HepG2 (cell line): Measurements from ENCODE around the gene PREP. TPM values are rescaled to one million over a fixed set of nuclear protein-coding genes. Genes with fewer than 3 reads are reported as not detected.

ENCODE experiments used
- ATM ChIP-seq: fragments of 450-650 bp; IDR thresholded peaks from 2 replicates; pipeline ENCODE4 v1.7.1; 2017; ENCODE audit warnings: mild to moderate bottlenecking, borderline replicate concordance
- CERS6 ChIP-seq: sonication (generic); formaldehyde crosslinking; IDR thresholded peaks from 2 replicates; pipeline ENCODE4 v1.5.0; 2020; ENCODE audit warnings: missing genetic modification reagents
- GABPA ChIP-seq, 2 experiments: IDR thresholded peaks; 2 replicates each; pipeline ENCODE4 v1.6.1; 2011 to 2016; ENCODE audit warnings: low read depth in 2 of 2, low read length in 1 of 2, missing biosample characterization in 1 of 2, missing genetic modification characterization in 1 of 2
- JARID2 ChIP-seq: sonication (generic); formaldehyde crosslinking; IDR thresholded peaks from 2 replicates; pipeline ENCODE4 v1.8.1; 2023; ENCODE audit warnings: missing genetic modification reagents, inconsistent platforms; ENCODE audit not compliant: insufficient replicate concordance
- JUNB ChIP-seq: sonication (generic); formaldehyde crosslinking; IDR thresholded peaks from 2 replicates; pipeline ENCODE4 v1.8.0; 2022; ENCODE audit warnings: missing genetic modification reagents, mild to moderate bottlenecking, borderline replicate concordance
- KLF15 ChIP-seq: sonication (generic); formaldehyde crosslinking; IDR thresholded peaks from 2 replicates; pipeline ENCODE4 v1.8.1; 2023; ENCODE audit warnings: borderline replicate concordance, mild to moderate bottlenecking, inconsistent platforms, missing genetic modification reagents, mixed read lengths
- MBNL3 ChIP-seq: fragments of 250-450 bp; sonication (Bioruptor Pico); conservative IDR thresholded peaks from 2 replicates; pipeline ENCODE4 v1.8.0; 2022; ENCODE audit warnings: mild to moderate bottlenecking, inconsistent platforms
- MXD4 ChIP-seq: IDR thresholded peaks from 2 replicates; pipeline ENCODE4 v1.6.1; 2016; ENCODE audit warnings: mild to moderate bottlenecking, missing biosample characterization, missing genetic modification reagents
- MYPOP ChIP-seq: sonication (generic); formaldehyde crosslinking; IDR thresholded peaks from 2 replicates; pipeline ENCODE4 v1.8.1; 2023; ENCODE audit warnings: mild to moderate bottlenecking, moderate library complexity, missing genetic modification reagents
- NFE2 ChIP-seq: sonication (generic); formaldehyde crosslinking; IDR thresholded peaks from 2 replicates; pipeline ENCODE4 v1.4.0; 2020; ENCODE audit warnings: missing genetic modification reagents
- PAXIP1 ChIP-seq: sonication (generic); formaldehyde crosslinking; conservative IDR thresholded peaks from 2 replicates; pipeline ENCODE4 v1.4.0; 2020; ENCODE audit warnings: mild to moderate bottlenecking, missing genetic modification reagents, moderate library complexity
- TCF7 ChIP-seq: sonication (generic); IDR thresholded peaks from 2 replicates; pipeline ENCODE4 v1.6.1; 2016; ENCODE audit warnings: antibody characterized with exemption, low read depth
- TCF7L2 ChIP-seq: IDR thresholded peaks from 2 replicates; pipeline ENCODE4 v1.6.1; 2011; ENCODE audit warnings: mild to moderate bottlenecking, low read depth, low read length, moderate library complexity
- ZBTB2 ChIP-seq: sonication (generic); formaldehyde crosslinking; IDR thresholded peaks from 2 replicates; pipeline ENCODE4 v1.8.0; 2022; ENCODE audit warnings: low read depth, missing genetic modification reagents
- ZNF382 ChIP-seq: sonication (generic); formaldehyde crosslinking; IDR thresholded peaks from 2 replicates; pipeline ENCODE4 v1.5.0; 2020; ENCODE audit warnings: missing genetic modification reagents, mild to moderate bottlenecking, borderline replicate concordance
- ZNF512 ChIP-seq: sonication (generic); formaldehyde crosslinking; IDR thresholded peaks from 2 replicates; pipeline ENCODE4 v1.4.0; 2020; ENCODE audit warnings: mild to moderate bottlenecking, missing genetic modification reagents
- ZNF552 ChIP-seq: sonication (generic); formaldehyde crosslinking; IDR thresholded peaks from 2 replicates; pipeline ENCODE4 v1.9.0; 2022; ENCODE audit warnings: missing genetic modification reagents, mild to moderate bottlenecking, borderline replicate concordance
- ZNF605 ChIP-seq: sonication (generic); formaldehyde crosslinking; IDR thresholded peaks from 2 replicates; pipeline ENCODE4 v1.8.0; 2022; ENCODE audit warnings: mild to moderate bottlenecking, missing genetic modification reagents
- ZNF703 ChIP-seq: sonication (generic); formaldehyde crosslinking; IDR thresholded peaks from 2 replicates; pipeline ENCODE4 v1.5.1; 2020; ENCODE audit warnings: missing genetic modification reagents, mild to moderate bottlenecking, moderate library complexity, borderline replicate concordance
- ZNF850 ChIP-seq: sonication (generic); formaldehyde crosslinking; conservative IDR thresholded peaks from 2 replicates; pipeline ENCODE4 v1.9.0; 2021; ENCODE audit warnings: mild to moderate bottlenecking, missing genetic modification reagents
- ZNF883 ChIP-seq: sonication (generic); formaldehyde crosslinking; IDR thresholded peaks from 2 replicates; pipeline ENCODE4 v1.5.1; 2020; ENCODE audit warnings: mild to moderate bottlenecking, missing genetic modification reagents; ENCODE audit errors: not compliant biosample characterization
- polyA plus RNA-seq, 8 experiments: library from polyadenylated mRNA; depleted of rRNA in 3 of 8; stranded (reverse) in 7 of 8; unstranded in 1 of 8; fragments of >200 nt; fragmentation: Illumina TruSeq in 4 of 8; extraction: Trizol in 4 of 8; gene quantifications; 2 replicates each; pipeline versions ENCODE4 v1.2.1 to v1.2.3, GENCODE V29; 2011 to 2016; ENCODE audit warnings: low read depth in 4 of 8, missing spikeins in 1 of 8, mixed read lengths in 1 of 8; ENCODE audit not compliant: insufficient read depth in 1 of 8
- total RNA-seq, 5 experiments: library from RNA; depleted of rRNA; stranded (reverse); fragments of >200 nt; fragmentation: Illumina TruSeq; extraction: Trizol; gene quantifications; 2 replicates each; pipeline ENCODE4 v1.2.3, GENCODE V29; 2016; ENCODE audit warnings: low read depth in 1 of 5

The PREP gene
- total and polyA plus RNA-seq, 2 of the 13 experiments (the other 11 are each of a cell fraction or from before 2014, with no cell fraction given) = 12.6 to 15.9 TPM

GRCh38 chr6:105428342-105428957 lies 25.6 kb upstream of the PREP start (continued):
- TF ChIP-seq ZNF703 (CRISPR knock-in tag) = no peak
- TF ChIP-seq MBNL3 (CRISPR knock-in tag) = no peak
- peak; percentile 33; the same call in 1 of the 2 replicates for TF ChIP-seq MYPOP (CRISPR knock-in tag)
- TF ChIP-seq ZNF850 (CRISPR knock-in tag) = no peak
- TF ChIP-seq JUNB (CRISPR knock-in tag) = no peak
- TF ChIP-seq KLF15 (CRISPR knock-in tag) = no peak
- TF ChIP-seq NFE2 = no peak
- no peak for TF ChIP-seq ZNF382 (CRISPR knock-in tag)
- 0 out of 2 replicates have a peak, but pooled peaks have one; percentile 34 for TF ChIP-seq ZNF605 (CRISPR knock-in tag)
- no peak for TF ChIP-seq ZNF552 (CRISPR knock-in tag)
- TF ChIP-seq ZBTB2 (CRISPR knock-in tag) = no peak
- TF ChIP-seq ATM = no peak
- no peak for TF ChIP-seq MXD4 (CRISPR knock-in tag)
- no peak for TF ChIP-seq CERS6 (CRISPR knock-in tag)
- 0 out of 2 replicates have a peak, but pooled peaks have one; percentile 11 for TF ChIP-seq PAXIP1 (CRISPR knock-in tag)
- no peak for TF ChIP-seq TCF7L2
- TF ChIP-seq TCF7 = peak; percentile 22; the same call in 1 of the 2 replicates
- TF ChIP-seq ZNF512 (CRISPR knock-in tag) = no peak
- no peak for TF ChIP-seq GABPA (IDR thresholded peaks at IDR 0.05; ENCODE audit: low read depth, low read length)
- no peak for TF ChIP-seq GABPA (CRISPR knock-in tag; IDR thresholded peaks at IDR 0.05; ENCODE audit: low read depth)
- no peak for TF ChIP-seq JARID2
- no peak for TF ChIP-seq ZNF883 (CRISPR knock-in tag)
